Measurements from ENCODE around the gene CAPN8. TPM values are rescaled to one million over a fixed set of nuclear protein-coding genes. Genes with fewer than 3 reads are reported as not detected.
"Not testable (repeated sequence)": the region's sequence is repeated elsewhere in the genome, so short reads cannot be mapped to it uniquely, and the experiment has no call there.

The CAPN8 gene
- total RNA-seq, 2 experiments from 2014 or later, result not detected

GRCh38 chr1:223521150-223521549 lies 144.4 kb downstream of the CAPN8 start:
- no peaks in the 10 kb centered on the region for H3K27me3 Mint-ChIP-seq
- H3K9me3 Mint-ChIP-seq, result peaks cover 15% of the 10 kb centered on the region
- no peak overlapping the region for H3K27ac Mint-ChIP-seq
- no peak for DNase-seq
- H3K4me1 Mint-ChIP-seq, result peaks cover 16% of the 10 kb centered on the region
- CTCF ChIA-PET, result no interaction called here
- no peak overlapping the region for H3K4me3 Mint-ChIP-seq
- POLR2A ChIA-PET, result no interaction called here
- H3K36me3 Mint-ChIP-seq (ENCODE audit: low read depth), result peaks cover 6% of the 10 kb centered on the region

GRCh38 chr1:223520200-223520599 lies 145.3 kb downstream of the CAPN8 start:
- Mint-ChIP-seq H3K4me3 (no peak overlapping the region), H3K9me3 (peaks cover 15% of the 10 kb centered on the region), H3K27me3 (no peaks in the 10 kb centered on the region), H3K36me3 (ENCODE audit: low read depth) (peaks cover 6% of the 10 kb centered on the region), H3K4me1 (peaks cover 23% of the 10 kb centered on the region), H3K27ac (no peak overlapping the region)
- ChIA-PET POLR2A (no interaction called here), CTCF (interaction anchor here (1.5 kb wide), 1 partner anchor 12 kb away, joined by 3 read pairs; no protein-coding TSS in a partner anchor)
- DNase-seq, result no peak

GRCh38 chr1:223519116-223519515 lies 146.4 kb downstream of the CAPN8 start:
- CTCF ChIA-PET, result interaction anchor here (1.0 to 1.5 kb wide), 2 partner anchors 13 to 31 kb away, joined by 3 read pairs; no protein-coding TSS in a partner anchor
- Mint-ChIP-seq H3K27ac (no peak overlapping the region), H3K4me3 (no peak overlapping the region), H3K4me1 (peaks cover 34% of the 10 kb centered on the region), H3K9me3 (peaks cover 10% of the 10 kb centered on the region), H3K27me3 (no peaks in the 10 kb centered on the region), H3K36me3 (ENCODE audit: low read depth) (peaks cover 7% of the 10 kb centered on the region)
- POLR2A ChIA-PET, result no interaction called here
- DNase-seq, result no peak

- H3K27me3 Mint-ChIP-seq; DNase-seq; H3K27ac Mint-ChIP-seq; H3K36me3 Mint-ChIP-seq (ENCODE audit: low read depth); H3K4me3 Mint-ChIP-seq; POLR2A ChIA-PET: not testable (repeated sequence)
- H3K4me1 Mint-ChIP-seq, result peaks cover 40% of the 10 kb centered on the region
- peaks cover 10% of the 10 kb centered on the region for H3K9me3 Mint-ChIP-seq
- CTCF ChIA-PET, result interaction anchor here (1.0 kb wide), 1 partner anchor 31 kb away, joined by 3 read pairs; no protein-coding TSS in a partner anchor
Measured at GRCh38 chr1:223518553-223518952, 146.9 kb downstream of the CAPN8 start.

- Mint-ChIP-seq H3K9me3 (peaks cover 19% of the 10 kb centered on the region), H3K4me1 (peaks cover 53% of the 10 kb centered on the region), H3K36me3 (ENCODE audit: low read depth) (peaks cover 20% of the 10 kb centered on the region), H3K4me3 (peak overlapping the region; percentile 45), H3K27ac (peak overlapping the region; percentile 96), H3K27me3 (no peaks in the 10 kb centered on the region)
- ChIA-PET CTCF (interaction anchor here (1.0 to 2.5 kb wide), 6 partner anchors 9 to 154 kb away, joined by 3 to 8 read pairs (median 4); no protein-coding TSS in a partner anchor), POLR2A (no interaction called here)
- DNase-seq, result peak; percentile 36
Measured at GRCh38 chr1:223515926-223516325, 149.6 kb downstream of the CAPN8 start.

GRCh38 chr1:223515421-223515820 lies 150.1 kb downstream of the CAPN8 start:
- Mint-ChIP-seq H3K4me1 (peaks cover 53% of the 10 kb centered on the region), H3K4me3 (peak overlapping the region; percentile 45), H3K9me3 (peaks cover 24% of the 10 kb centered on the region), H3K36me3 (ENCODE audit: low read depth) (peaks cover 20% of the 10 kb centered on the region), H3K27ac (peak overlapping the region; percentile 96), H3K27me3 (no peaks in the 10 kb centered on the region)
- ChIA-PET CTCF (interaction anchor here (0.5 to 2.5 kb wide), 8 partner anchors 10 to 382 kb away, joined by 3 to 8 read pairs (median 4); no protein-coding TSS in a partner anchor), POLR2A (no interaction called here)
- DNase-seq, result peak; percentile 66

- POLR2A ChIA-PET, result no interaction called here
- Mint-ChIP-seq H3K27ac (peak overlapping the region; percentile 96), H3K9me3 (peaks cover 25% of the 10 kb centered on the region), H3K4me3 (peak overlapping the region; percentile 45), H3K27me3 (no peaks in the 10 kb centered on the region), H3K36me3 (ENCODE audit: low read depth) (peaks cover 19% of the 10 kb centered on the region), H3K4me1 (peaks cover 53% of the 10 kb centered on the region)
- CTCF ChIA-PET, result interaction anchor here (0.7 to 2.5 kb wide), 6 partner anchors 9 to 381 kb away, joined by 3 to 8 read pairs (median 4); no protein-coding TSS in a partner anchor
- peak; percentile 27 for DNase-seq
Measured at GRCh38 chr1:223514644-223515043, 150.9 kb downstream of the CAPN8 start.

GRCh38 chr1:223513309-223513708 lies 152.2 kb downstream of the CAPN8 start:
- H3K27me3 Mint-ChIP-seq, result no peaks in the 10 kb centered on the region

GRCh38 chr1:223512057-223512456 lies 153.4 kb downstream of the CAPN8 start:
- H3K9me3 Mint-ChIP-seq, result peaks cover 18% of the 10 kb centered on the region
- no peak for DNase-seq
- no peaks in the 10 kb centered on the region for H3K27me3 Mint-ChIP-seq
- peaks cover 14% of the 10 kb centered on the region for H3K36me3 Mint-ChIP-seq (ENCODE audit: low read depth)
- peaks cover 49% of the 10 kb centered on the region for H3K4me1 Mint-ChIP-seq
- ChIA-PET CTCF (no interaction called here), POLR2A (no interaction called here)
- no peak overlapping the region for H3K4me3 Mint-ChIP-seq
- H3K27ac Mint-ChIP-seq, result peak overlapping the region; percentile 43

More at GRCh38 chr1:223513309-223513708, 152.2 kb downstream of the CAPN8 start:
- POLR2A ChIA-PET, result no interaction called here
- no peak for DNase-seq
- no peak overlapping the region for H3K4me3 Mint-ChIP-seq
- no peak overlapping the region for H3K27ac Mint-ChIP-seq
- CTCF ChIA-PET, result interaction anchor here (2.5 kb wide), 1 partner anchor 8 kb away, joined by 8 read pairs; no protein-coding TSS in a partner anchor
- peaks cover 53% of the 10 kb centered on the region for H3K4me1 Mint-ChIP-seq
- H3K9me3 Mint-ChIP-seq, result peaks cover 23% of the 10 kb centered on the region
- peaks cover 19% of the 10 kb centered on the region for H3K36me3 Mint-ChIP-seq (ENCODE audit: low read depth)

GRCh38 chr1:223508796-223509195 lies 156.7 kb downstream of the CAPN8 start:
- ChIA-PET POLR2A (no interaction called here), CTCF (no interaction called here)
- H3K4me1 Mint-ChIP-seq, result peaks cover 16% of the 10 kb centered on the region
- no peak overlapping the region for H3K27ac Mint-ChIP-seq
- DNase-seq, result no peak
- H3K4me3 Mint-ChIP-seq, result no peak overlapping the region
- H3K36me3 Mint-ChIP-seq (ENCODE audit: low read depth), result peaks cover 13% of the 10 kb centered on the region
- no peaks in the 10 kb centered on the region for H3K27me3 Mint-ChIP-seq
- peaks cover 18% of the 10 kb centered on the region for H3K9me3 Mint-ChIP-seq

GRCh38 chr1:223504741-223505140 lies 160.8 kb downstream of the CAPN8 start:
- Mint-ChIP-seq H3K36me3 (ENCODE audit: low read depth) (no peaks in the 10 kb centered on the region), H3K9me3 (no peaks in the 10 kb centered on the region), H3K27me3 (no peaks in the 10 kb centered on the region), H3K27ac (no peak overlapping the region), H3K4me3 (no peak overlapping the region), H3K4me1 (peaks cover 4% of the 10 kb centered on the region)
- POLR2A ChIA-PET, result no interaction called here
- DNase-seq, result no peak
- CTCF ChIA-PET, result interaction anchor here (2.0 kb wide), 1 partner anchor 10 kb away, joined by 8 read pairs; no protein-coding TSS in a partner anchor

- DNase-seq, result no peak
- no peak overlapping the region for H3K27ac Mint-ChIP-seq
- H3K36me3 Mint-ChIP-seq (ENCODE audit: low read depth), result no peaks in the 10 kb centered on the region
- H3K9me3 Mint-ChIP-seq, result no peaks in the 10 kb centered on the region
- ChIA-PET POLR2A (no interaction called here), CTCF (no interaction called here)
- H3K4me3 Mint-ChIP-seq, result no peak overlapping the region
- H3K4me1 Mint-ChIP-seq, result peaks cover 7% of the 10 kb centered on the region
- no peaks in the 10 kb centered on the region for H3K27me3 Mint-ChIP-seq
Measured at GRCh38 chr1:223503348-223503747, 162.2 kb downstream of the CAPN8 start.

- H3K4me3 Mint-ChIP-seq, result no peak overlapping the region
- no peak for DNase-seq
- H3K9me3 Mint-ChIP-seq, result no peaks in the 10 kb centered on the region
- H3K27ac Mint-ChIP-seq, result no peak overlapping the region
- CTCF ChIA-PET, result interaction anchor here (0.5 to 1.2 kb wide), 5 partner anchors 16 to 184 kb away, joined by 3 read pairs; no protein-coding TSS in a partner anchor
- POLR2A ChIA-PET, result no interaction called here
- no peaks in the 10 kb centered on the region for H3K36me3 Mint-ChIP-seq (ENCODE audit: low read depth)
- H3K4me1 Mint-ChIP-seq, result peaks cover 7% of the 10 kb centered on the region
- no peaks in the 10 kb centered on the region for H3K27me3 Mint-ChIP-seq
Measured at GRCh38 chr1:223500560-223501425, 164.7 kb downstream of the CAPN8 start.

All from activated CD4-positive, alpha-beta T cell treated with anti-CD3 and anti-CD28 coated beads, Interleukin-2, amount 10 ng/mL, durations not matched to agents 7 days and 5 days (primary cell).